Glomerular endothelial cell (primary cell): Measurements from ENCODE around the gene DAG1. TPM values are rescaled to one million over a fixed set of nuclear protein-coding genes. Genes with fewer than 3 reads are reported as not detected.

Source experiments
- DNase-seq: peaks from one replicate; pipeline ENCODE4 v3.0.0-alpha.2; 2011; ENCODE audit warnings: low read depth, low spot score; ENCODE audit errors: extremely low read depth
- total RNA-seq: library from RNA; depleted of rRNA; stranded (reverse); fragments of >200 nt; gene quantifications from 2 replicates; pipeline ENCODE4 v1.2.3, GENCODE V29; 2015

Gene DAG1
- total RNA-seq, 1 donor from 2014 or later = 111 TPM

DNA sequence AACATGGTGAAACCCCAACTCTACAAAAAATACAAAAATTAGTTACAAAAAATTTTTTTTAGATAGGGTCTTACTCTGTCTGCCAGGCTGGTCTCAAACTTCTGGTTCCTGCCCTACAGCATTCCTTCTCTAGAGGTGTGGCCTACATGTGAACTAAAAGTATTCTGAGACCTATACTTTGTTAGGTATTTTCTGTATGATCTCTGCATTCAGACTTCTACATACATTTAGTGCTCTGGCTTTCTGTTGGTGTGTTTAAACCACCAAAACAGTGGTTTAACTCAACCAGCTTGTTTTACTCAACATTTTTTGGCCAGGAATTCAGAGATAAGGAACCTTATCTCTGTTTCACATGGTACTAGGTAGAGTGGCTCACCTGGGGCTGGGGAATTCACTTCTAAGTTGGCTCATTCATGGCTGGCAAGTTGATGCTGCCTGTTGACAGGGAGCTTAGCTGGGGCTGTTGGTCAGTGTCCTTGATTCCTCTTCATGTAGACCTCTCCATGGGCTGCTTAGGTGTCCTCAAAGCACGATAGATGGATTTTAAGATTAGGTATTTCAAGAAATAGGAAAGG is 42.8 kb downstream of the DAG1 start:
- DNase-seq = no peak

DNA sequence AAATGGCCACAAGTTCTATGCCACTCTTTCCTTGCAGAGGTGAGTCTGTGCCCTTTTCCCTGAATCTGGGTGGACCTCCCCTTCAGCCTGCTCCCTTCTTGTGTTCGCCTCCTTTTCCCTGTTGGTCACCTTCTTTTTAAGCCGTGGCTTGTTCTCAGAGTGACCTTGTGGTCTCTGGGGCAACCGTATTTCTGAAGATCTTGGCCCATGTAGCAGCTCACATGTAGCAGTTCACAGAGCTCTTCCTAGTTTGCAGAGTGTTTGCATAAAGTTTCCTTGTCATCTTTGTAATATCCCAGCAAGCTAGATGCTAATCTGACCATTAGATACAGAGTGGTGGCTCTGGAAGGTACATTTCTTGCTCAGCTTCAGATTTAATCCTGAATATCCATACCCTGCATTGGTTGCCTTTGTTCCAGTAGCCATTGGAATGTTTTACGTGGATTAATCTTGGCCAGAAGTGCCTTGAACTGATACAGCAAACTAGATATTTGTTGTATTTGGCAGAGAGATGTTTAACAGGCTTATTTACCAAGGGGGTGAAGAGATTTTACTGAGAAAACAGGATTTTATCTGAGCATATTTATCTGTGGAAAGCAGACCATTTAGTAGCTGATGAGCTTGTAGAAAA is 43.5 kb downstream of the DAG1 start:
- DNase-seq = no peak

DNA sequence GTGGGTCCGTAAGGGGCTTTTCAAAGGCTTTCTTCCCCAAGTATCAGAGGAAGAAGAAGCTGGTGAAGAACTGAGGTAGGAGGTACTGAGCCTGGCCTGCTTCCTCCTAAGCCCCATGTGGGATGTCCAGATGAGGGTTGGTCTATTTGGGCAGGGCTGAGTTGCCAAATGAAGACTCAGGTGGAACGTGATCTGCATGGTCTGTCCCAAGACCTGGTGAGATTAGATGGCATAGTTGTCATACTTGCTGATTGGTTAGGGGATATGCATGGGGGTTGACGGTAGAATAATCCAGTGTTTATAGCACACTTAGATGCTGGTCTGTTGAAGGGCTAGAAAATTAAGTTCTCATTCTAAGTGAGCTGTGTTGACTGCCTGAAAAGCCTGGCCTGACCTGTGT is 47.9 kb downstream of the DAG1 start:
- no peak for DNase-seq

DNA sequence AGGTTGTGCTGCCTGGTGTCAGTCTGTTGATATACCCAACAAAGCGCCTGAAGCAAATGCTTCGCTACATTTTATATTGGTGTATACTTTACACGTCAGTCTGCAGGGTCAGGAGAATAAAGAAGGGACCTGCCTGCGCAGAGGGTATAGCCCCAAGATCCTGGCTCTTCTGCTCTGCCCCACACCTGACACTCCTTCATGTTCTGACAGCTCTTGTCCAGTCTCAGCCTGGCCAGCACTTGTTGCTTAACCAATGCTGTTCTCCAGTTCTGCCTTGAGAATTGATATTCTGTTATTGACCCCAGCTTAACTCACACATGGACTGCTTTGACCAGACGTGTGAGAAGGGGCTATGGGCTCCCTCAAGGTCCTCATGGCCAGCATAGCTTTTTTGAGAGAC is 48.4 kb downstream of the DAG1 start:
- DNase-seq = no peak

DNA sequence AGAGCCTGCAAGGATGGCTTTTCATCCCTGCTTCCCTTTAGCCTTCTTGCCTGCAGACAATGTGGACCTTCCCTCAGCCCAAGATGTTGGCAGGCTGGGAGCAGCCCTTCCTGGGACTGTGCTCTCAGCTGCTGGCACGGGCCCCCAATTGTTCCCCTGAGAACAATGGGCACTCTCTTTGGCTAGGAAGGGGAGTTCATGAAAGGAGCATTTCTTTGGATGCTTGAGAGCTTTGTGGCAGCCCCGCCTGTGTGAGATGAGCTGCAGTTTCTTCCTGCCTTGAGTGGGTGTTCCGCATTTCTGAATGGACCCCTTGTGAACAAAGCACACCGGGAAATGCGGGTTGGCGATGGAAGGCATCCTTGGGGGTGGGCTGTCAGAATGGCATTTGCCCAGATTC is 49.2 kb downstream of the DAG1 start:
- no peak for DNase-seq

DNA sequence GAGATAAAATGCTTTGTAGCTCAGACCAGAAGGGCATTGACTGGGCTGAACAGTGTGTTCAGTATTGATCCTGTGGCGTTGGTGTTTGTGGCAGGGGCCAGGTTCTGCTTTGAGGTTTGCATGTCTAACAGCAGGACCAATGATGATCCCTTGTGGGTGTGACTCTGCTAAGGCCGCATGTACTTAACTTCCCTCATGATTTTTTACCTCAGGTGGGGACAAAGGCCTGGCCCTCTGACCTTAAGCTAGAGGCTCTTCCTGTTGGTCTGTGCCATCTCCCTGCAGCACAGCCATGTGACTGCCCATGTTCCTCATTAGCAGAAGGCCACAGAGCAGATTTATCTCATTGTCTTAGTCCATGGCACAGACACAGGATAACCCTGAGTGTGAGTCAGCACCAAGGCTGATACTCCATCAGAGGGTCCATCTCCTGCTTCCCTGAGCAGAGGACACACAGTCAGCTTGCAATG is 49.9 kb downstream of the DAG1 start:
- no peak for DNase-seq

DNA sequence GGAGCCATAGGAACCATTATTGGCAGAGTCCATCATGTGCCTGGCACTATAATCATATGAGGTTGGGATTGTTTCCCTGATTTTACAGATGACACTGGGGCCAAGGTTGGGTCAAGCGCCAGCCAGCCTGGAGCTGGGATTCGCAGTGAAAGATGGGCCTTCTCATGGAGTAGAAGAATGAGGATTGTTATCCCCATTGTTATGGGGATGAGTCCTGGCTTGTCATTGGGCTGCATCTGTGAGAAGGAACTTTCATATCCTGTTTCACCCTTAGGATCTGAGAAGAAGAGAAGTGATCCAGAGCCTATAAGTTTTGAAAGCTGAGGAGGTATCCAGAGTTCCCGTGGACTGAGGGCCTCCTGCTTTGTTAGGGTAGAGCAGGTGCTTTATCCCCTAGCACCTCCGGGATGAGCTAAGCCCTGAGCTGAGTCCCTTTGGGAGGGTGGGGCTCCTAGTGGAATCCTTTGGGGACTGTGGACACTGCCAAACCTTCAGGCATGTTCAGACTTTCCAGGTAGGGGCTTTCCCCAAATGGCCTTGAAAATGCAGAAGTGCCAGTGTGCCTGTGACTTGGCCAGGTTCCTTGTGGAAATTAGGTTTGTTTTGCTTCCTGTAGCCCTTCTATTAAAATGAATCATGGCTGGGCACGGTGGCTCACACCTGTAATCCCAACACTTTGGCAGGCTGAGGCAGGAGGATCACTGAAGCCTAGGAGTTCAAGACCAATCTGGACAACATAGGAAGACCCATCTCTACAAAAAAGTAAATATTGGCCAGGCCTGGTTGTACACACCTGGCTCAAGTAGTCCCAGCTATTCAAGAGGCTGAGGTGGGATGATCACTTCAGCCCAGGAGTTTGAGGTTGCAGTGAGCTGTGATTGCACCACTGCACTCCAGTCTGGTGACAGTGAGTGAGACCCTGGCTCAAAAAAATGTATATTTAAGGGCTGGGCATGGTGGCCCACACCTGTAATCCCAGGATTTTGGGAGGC is 54.0 kb downstream of the DAG1 start:
- DNase-seq = no peak

DNA sequence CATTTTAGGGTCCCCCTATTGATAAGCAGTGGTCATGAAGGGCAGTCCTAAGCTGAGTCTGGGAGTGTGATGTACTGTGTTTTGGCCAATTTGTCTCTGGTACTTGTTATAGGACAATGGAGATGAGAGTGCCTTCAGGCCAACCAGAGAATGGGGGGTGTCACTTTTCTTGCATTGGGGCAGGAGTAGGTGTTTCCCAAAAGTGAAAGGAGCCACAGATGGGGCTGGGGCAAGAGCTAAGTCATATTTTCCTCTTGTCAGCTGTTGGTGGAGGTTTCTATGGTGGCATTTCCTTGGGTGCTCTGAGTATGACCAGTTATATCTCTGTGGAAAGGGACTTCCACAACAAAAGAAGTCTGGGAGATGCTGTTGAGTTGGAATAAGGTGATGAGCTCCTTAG is 59.5 kb downstream of the DAG1 start:
- no peak for DNase-seq

DNA sequence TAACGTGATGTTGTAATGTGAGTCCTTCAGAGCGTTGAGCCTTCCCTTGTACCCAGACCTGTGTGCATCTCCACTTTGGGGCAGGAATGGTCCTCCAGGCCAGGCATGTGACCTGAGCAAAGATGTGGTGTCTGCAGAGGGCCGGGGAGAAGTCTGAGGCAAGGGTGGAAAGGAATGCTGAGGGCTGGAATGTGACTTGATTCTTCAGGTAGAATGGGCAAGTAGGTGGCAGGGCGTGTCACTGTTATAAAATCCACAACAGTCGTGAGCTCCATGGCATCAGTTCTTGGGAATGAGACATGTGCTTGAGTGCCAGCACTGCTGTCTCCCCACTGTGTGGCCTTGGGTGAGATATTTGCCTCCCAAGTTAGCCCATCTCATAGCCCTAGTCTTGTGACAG is 60.2 kb downstream of the DAG1 start:
- no peak for DNase-seq

DNA sequence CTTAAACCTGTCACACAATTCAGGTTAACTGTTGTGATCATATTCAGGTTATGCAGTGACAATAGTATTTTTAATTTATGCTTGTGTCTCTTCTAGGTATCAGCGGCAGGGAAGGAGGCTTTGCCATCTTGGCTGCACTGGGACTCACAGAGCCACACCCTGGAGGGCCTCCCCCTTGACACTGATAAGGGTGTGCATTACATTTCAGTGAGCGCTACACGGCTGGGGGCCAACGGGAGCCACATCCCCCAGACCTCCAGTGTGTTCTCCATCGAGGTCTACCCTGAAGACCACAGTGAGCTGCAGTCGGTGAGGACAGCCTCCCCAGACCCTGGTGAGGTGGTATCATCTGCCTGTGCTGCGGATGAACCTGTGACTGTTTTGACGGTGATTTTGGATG is 60.6 kb downstream of the DAG1 start:
- no peak for DNase-seq

DNA sequence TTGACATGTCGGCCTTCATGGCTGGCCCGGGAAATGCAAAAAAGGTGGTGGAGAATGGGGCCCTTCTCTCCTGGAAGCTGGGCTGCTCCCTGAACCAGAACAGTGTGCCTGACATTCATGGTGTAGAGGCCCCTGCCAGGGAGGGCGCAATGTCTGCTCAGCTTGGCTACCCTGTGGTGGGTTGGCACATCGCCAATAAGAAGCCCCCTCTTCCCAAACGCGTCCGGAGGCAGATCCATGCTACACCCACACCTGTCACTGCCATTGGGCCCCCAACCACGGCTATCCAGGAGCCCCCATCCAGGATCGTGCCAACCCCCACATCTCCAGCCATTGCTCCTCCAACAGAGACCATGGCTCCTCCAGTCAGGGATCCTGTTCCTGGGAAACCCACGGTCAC is 61.2 kb downstream of the DAG1 start:
- no peak for DNase-seq

DNA sequence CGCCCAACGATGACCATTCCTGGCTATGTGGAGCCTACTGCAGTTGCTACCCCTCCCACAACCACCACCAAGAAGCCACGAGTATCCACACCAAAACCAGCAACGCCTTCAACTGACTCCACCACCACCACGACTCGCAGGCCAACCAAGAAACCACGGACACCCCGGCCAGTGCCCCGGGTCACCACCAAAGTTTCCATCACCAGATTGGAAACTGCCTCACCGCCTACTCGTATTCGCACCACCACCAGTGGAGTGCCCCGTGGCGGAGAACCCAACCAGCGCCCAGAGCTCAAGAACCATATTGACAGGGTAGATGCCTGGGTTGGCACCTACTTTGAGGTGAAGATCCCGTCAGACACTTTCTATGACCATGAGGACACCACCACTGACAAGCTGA is 61.6 kb downstream of the DAG1 start:
- DNase-seq = no peak

DNA sequence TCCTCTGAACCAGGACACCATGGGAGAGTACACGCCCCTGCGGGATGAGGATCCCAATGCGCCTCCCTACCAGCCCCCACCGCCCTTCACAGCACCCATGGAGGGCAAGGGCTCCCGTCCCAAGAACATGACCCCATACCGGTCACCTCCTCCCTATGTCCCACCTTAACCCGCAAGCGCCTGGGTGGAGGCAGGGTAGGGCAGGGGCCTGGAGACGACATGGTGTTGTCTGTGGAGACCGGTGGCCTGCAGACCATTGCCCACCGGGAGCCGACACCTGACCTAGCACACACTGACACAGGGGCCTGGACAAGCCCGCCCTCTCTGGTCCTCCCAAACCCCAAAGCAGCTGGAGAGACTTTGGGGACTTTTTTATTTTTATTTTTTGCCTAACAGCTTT is 63.0 kb downstream of the DAG1 start:
- no peak for DNase-seq

DNA sequence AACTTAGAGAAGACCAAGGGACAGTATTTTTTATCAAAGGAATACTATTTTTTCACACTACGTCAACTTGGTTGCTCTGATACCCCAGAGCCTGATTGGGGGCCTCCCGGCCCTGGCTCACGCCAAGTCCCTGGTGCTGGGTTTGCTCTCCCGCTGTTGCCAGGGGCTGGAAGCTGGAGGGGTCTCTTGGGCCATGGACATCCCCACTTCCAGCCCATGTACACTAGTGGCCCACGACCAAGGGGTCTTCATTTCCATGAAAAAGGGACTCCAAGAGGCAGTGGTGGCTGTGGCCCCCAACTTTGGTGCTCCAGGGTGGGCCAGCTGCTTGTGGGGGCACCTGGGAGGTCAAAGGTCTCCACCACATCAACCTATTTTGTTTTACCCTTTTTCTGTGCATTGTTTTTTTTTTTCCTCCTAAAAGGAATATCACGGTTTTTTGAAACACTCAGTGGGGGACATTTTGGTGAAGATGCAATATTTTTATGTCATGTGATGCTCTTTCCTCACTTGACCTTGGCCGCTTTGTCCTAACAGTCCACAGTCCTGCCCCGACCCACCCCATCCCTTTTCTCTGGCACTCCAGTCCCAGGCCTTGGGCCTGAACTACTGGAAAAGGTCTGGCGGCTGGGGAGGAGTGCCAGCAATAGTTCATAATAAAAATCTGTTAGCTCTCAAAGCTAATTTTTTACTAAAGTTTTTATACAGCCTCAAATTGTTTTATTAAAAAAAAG is 63.9 kb downstream of the DAG1 start:
- DNase-seq = no peak

DNA sequence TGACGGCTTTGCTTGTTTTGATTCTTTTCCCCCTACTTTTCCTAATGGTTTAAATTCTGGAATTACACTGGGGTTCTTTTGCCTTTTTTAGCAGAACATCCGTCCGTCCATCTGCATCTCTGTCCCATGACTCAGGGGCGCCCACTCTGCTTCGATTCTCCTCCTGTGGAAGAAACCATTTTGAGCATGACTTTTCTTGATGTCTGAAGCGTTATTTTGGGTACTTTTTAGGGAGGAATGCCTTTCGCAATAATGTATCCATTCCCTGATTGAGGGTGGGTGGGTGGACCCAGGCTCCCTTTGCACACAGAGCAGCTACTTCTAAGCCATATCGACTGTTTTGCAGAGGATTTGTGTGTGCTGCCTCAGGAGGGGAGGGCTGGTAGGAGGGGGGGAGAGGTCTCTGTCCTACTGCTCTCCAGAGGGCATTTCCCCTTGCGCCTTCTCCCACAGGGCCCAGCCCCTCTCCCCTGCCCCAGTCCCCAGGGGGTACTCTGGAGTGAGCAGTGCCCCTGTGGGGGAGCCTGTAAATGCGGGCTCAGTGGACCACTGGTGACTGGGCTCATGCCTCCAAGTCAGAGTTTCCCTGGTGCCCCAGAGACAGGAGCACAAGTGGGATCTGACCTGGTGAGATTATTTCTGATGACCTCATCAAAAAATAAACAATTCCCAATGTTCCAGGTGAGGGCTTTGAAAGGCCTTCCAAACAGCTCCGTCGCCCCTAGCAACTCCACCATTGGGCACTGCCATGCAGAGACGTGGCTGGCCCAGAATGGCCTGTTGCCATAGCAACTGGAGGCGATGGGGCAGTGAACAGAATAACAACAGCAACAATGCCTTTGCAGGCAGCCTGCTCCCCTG is 64.7 kb downstream of the DAG1 start:
- no peak for DNase-seq

DNA sequence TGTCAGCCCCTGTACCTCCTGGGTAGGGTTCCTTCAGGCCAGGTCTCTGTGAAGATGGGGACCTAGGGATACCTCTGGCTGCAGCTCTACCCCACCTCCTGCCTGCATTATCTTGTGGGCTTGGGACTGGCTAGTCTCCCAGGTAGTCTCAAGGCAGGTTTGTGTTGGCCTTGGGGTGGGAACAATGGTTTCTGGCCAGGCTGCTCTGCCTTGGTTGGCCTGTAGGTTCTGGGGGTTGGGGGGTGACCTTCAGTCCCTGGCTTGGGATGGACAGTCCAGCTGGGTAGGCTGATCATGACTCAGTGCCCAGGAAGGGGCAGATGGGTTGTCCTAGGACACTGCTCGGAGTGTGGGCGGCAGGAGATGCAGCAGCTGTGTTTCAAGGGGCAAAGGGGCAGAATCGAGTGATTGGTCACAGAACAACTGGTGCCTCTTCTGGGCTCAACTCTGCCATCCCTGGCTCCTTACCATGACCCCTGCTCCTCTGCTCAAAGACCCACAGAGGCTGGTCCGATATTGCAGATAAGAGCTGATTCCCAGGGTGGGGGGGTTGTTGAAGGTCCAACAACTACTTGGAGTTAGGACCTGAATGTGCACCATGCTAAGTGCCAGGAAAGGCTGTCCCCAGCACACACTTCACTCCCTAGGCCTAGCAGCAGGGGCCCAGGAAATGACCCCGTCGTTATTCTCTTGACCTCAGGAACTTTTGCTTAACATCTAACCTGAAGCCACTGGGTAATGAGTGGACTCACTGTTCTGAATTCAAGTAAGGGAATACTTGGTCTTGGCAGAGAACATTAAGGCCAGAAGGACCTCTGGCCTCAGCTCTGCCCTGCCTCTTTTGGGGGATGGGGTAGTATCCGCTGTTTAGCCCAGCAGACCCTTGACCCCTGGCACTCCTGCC is 66.2 kb downstream of the DAG1 start:
- no peak for DNase-seq

DNA sequence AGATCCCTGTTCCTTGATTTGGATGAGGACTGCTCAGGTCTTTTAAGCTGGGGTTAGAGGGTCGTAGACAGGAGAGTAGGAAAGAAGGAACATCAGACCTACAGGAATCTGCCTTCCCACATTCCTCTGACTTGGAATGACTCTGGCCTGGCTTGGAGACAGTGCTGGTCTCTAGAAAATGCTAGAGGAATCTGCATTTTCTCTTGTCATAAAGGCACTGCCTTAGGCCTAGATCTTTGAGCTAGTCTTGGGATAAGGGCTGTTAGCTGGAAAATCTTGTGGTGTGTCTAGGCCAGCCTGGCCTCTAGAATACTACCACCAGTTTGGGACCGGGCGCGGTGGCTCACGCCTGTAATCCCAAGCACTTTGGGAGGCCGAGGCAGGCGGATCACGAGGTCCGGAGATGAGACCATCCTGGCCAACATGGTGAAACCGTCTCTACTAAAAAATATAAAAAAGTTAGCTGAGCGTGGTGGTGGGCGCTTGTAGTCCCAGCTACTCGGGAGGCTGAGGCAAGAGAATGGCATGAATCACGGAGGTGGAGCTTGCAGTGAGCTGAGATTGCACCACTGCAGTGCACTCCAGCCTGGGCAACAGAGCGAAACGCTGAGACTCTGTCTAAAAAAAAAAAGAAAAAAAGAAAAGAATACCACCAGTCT is 66.9 kb downstream of the DAG1 start:
- no peak for DNase-seq
